Glutamatergic neuron (in vitro differentiated cells): ENCODE measurements around the gene ZNF423. TPM values are rescaled to one million over a fixed set of nuclear protein-coding genes. Genes with fewer than 3 reads are reported as not detected.
A peak's percentile ranks its signal among the peaks of the same experiment; 100 is the strongest.

Experiments used
- DNase-seq: peaks from one replicate; pipeline ENCODE4 v3.0.0; 2022
- H3K27ac Mint-ChIP-seq: one replicate; pipeline ENCODE4 v1.8.0; 2020; ENCODE audit warnings: mild to moderate bottlenecking, mixed read lengths, inconsistent platforms; ENCODE audit not compliant: unreplicated experiment
- H3K27me3 Mint-ChIP-seq: one replicate; pipeline ENCODE4 v1.8.0; 2020; ENCODE audit warnings: mild to moderate bottlenecking, moderate library complexity, mixed read lengths, inconsistent platforms; ENCODE audit not compliant: unreplicated experiment
- H3K36me3 Mint-ChIP-seq: one replicate; pipeline ENCODE4 v1.8.0; 2020; ENCODE audit warnings: mild to moderate bottlenecking, mixed read lengths, inconsistent platforms; ENCODE audit not compliant: unreplicated experiment
- H3K4me1 Mint-ChIP-seq: one replicate; pipeline ENCODE4 v1.8.0; 2020; ENCODE audit warnings: mild to moderate bottlenecking, low read depth, mixed read lengths, inconsistent platforms; ENCODE audit not compliant: unreplicated experiment
- H3K4me3 Mint-ChIP-seq: one replicate; pipeline ENCODE4 v1.8.0; 2020; ENCODE audit warnings: mild to moderate bottlenecking, mixed read lengths, inconsistent platforms; ENCODE audit not compliant: unreplicated experiment
- H3K9me3 Mint-ChIP-seq: one replicate; pipeline ENCODE4 v1.8.0; 2020; ENCODE audit warnings: mild to moderate bottlenecking, moderate library complexity, mixed read lengths, inconsistent platforms; ENCODE audit not compliant: unreplicated experiment
- total RNA-seq: library from RNA; stranded (reverse); fragmentation: NEBNext Ultra II Directional; extraction: Animal tissue kit (Norgen Biotek cat#: 25700); gene quantifications from one replicate; pipeline ENCODE4 v1.2.1, GENCODE V29; 2021; ENCODE audit not compliant: unreplicated experiment
- TF ChIP-seq, protein P1 (sequence below): fragments of 200-600 bp; sonication (generic); IDR thresholded peaks from one replicate; pipeline ENCODE4 v1.5.0; 2021; ENCODE audit not compliant: partially characterized antibody, unreplicated experiment

Gene ZNF423
- total RNA-seq, 1 donor from 2014 or later, result 149 TPM

DNA sequence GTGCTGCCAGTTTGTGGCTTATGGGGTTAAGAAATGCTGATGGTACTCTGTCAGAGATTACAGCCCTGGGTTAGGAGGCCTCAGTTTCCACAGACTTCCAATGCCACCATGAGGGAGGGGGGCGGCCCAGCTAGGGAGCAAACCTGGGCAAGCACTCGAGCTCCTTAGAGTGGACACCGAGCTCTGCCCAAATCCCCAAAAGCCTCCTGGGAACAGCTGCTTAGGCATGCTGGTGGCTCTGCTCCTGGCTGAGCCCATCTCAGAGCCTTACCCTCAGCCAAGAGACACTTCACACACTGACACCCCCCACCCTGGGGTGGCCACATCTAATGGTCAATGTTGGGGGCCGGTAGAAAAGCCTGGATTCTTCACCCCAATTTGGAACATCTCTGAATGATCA is 416.2 kb downstream of the ZNF423 start:
- Mint-ChIP-seq H3K4me3 (no peak overlapping the region), H3K27ac (no peak overlapping the region), H3K4me1 (peaks cover 24% of the 10 kb centered on the region), H3K36me3 (no peaks in the 10 kb centered on the region), H3K9me3 (peaks cover 2% of the 10 kb centered on the region), H3K27me3 (peaks cover 5% of the 10 kb centered on the region)
- no peak for DNase-seq
- TF ChIP-seq, protein P1, sequence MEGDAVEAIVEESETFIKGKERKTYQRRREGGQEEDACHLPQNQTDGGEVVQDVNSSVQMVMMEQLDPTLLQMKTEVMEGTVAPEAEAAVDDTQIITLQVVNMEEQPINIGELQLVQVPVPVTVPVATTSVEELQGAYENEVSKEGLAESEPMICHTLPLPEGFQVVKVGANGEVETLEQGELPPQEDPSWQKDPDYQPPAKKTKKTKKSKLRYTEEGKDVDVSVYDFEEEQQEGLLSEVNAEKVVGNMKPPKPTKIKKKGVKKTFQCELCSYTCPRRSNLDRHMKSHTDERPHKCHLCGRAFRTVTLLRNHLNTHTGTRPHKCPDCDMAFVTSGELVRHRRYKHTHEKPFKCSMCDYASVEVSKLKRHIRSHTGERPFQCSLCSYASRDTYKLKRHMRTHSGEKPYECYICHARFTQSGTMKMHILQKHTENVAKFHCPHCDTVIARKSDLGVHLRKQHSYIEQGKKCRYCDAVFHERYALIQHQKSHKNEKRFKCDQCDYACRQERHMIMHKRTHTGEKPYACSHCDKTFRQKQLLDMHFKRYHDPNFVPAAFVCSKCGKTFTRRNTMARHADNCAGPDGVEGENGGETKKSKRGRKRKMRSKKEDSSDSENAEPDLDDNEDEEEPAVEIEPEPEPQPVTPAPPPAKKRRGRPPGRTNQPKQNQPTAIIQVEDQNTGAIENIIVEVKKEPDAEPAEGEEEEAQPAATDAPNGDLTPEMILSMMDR, result no peak

DNA sequence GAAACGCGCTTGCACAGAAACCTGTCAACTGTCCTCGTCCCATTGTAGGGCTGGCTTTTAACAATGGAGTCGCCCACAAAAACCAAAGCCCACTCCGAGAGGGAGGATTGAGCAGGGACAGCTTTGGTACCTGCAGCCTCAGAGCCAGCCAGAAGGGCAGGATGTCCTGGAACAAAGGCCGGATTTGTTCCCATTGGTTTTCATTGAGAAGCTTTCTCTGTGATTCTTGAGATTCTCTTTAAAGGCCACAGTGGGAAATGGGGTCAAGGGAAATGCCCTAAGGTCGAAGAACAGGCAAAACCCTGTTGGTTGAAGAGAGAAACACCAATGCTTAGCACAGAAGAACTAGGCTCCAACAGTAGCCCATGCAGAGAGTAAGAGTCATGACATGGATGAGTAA is 416.9 kb downstream of the ZNF423 start:
- no peaks in the 10 kb centered on the region for H3K36me3 Mint-ChIP-seq
- H3K27ac Mint-ChIP-seq, result no peak overlapping the region
- H3K27me3 Mint-ChIP-seq, result peaks cover 8% of the 10 kb centered on the region
- peak; percentile 5 for DNase-seq
- H3K4me1 Mint-ChIP-seq, result peaks cover 24% of the 10 kb centered on the region
- H3K4me3 Mint-ChIP-seq, result no peak overlapping the region
- TF ChIP-seq, protein P1, result no peak
- H3K9me3 Mint-ChIP-seq, result peaks cover 2% of the 10 kb centered on the region

Other genes starting within 250 kb of the ZNF423 start
- gene CNEP1R1, start 169.1 kb upstream of the ZNF423 start, total RNA-seq, result 15.0 TPM
- 27.9 TPM for gene HEATR3, start 209.9 kb upstream of the ZNF423 start, total RNA-seq